H1 (cell line): ENCODE data around the gene HOMER2. TPM values are rescaled to one million over a fixed set of nuclear protein-coding genes. Genes with fewer than 3 reads are reported as not detected.

Experiments used
- CTCF ChIA-PET: fragments of 300-600 bp; sonication (Branson Sonifier 250); formaldehyde crosslinking; loops from one replicate; lab custom pipeline; 2021; ENCODE audit not compliant: partially characterized antibody; lab: Charles Lee
- POLR2A ChIA-PET: fragments of 300-600 bp; sonication (Branson Sonifier 250); formaldehyde crosslinking; loops from one replicate; lab custom pipeline; 2021; ENCODE audit warnings: inconsistent platforms; ENCODE audit not compliant: partially characterized antibody; lab: Charles Lee
- DNase-seq, 2 experiments: peaks; one replicate each; pipeline versions ENCODE4 v3.0.0 to v3.0.0-alpha.2; 2010 to 2022; ENCODE audit warnings: low spot score in 2 of 2, low read depth in 1 of 2, mixed read lengths in 1 of 2
- FAIRE-seq: peaks from 2 replicates; lab custom pipeline; 2011; peaks lifted over from hg19 to GRCh38; lab: Jason Lieb, UNC
- H2AFZ ChIP-seq: 2 replicates; pipeline ENCODE4 v1.8.1; 2012; ENCODE audit warnings: low read length, inconsistent platforms
- H2AK5ac ChIP-seq: 2 replicates; pipeline ENCODE4 v1.6.1; 2013; ENCODE audit warnings: low read depth, low read length
- H2BK120ac ChIP-seq: replicated peaks from 2 replicates; pipeline ENCODE3; 2013; ENCODE audit warnings: low read depth, low read length, inconsistent platforms
- H2BK12ac ChIP-seq: 2 replicates; pipeline ENCODE4 v1.6.1; 2013; ENCODE audit warnings: low read depth, low read length
- H2BK15ac ChIP-seq: 2 replicates; pipeline ENCODE4 v1.6.1; 2013; ENCODE audit warnings: low read length
- H2BK20ac ChIP-seq: 2 replicates; pipeline ENCODE4 v1.6.1; 2013; ENCODE audit warnings: low read length
- H2BK5ac ChIP-seq: 2 replicates; pipeline ENCODE4 v1.6.1; 2013; ENCODE audit warnings: low read depth, low read length
- H3K14ac ChIP-seq: 2 replicates; pipeline ENCODE4 v1.6.1; 2013; ENCODE audit warnings: inconsistent platforms; ENCODE audit not compliant: insufficient read length
- H3K18ac ChIP-seq: 2 replicates; pipeline ENCODE4 v1.6.1; 2013; ENCODE audit warnings: low read length; ENCODE audit errors: extremely low read depth
- H3K23ac ChIP-seq: 2 replicates; pipeline ENCODE4 v1.6.1; 2013; ENCODE audit warnings: inconsistent platforms; ENCODE audit not compliant: insufficient read length
- H3K23me2 ChIP-seq: 2 replicates; pipeline ENCODE4 v1.6.1; 2013; ENCODE audit warnings: low read depth, low read length
- H3K27ac ChIP-seq: 2 replicates; pipeline ENCODE4 v1.6.1; 2011; ENCODE audit warnings: low read depth, low read length, inconsistent platforms
- H3K27me3 ChIP-seq, 4 experiments: replicated peaks in 1 of 4; 1 replicate in 1 of 4; 2 replicates in 3 of 4; pipeline versions ENCODE4 v1.6.1 to v1.8.1; 2011 to 2013; ENCODE audit warnings: low read length in 3 of 4, mild to moderate bottlenecking in 3 of 4, inconsistent platforms in 2 of 4, mixed read lengths in 2 of 4, moderate library complexity in 1 of 4; ENCODE audit not compliant: control insufficient read depth in 3 of 4, insufficient read depth in 3 of 4; ENCODE audit errors: extremely low read depth in 1 of 4
- H3K36me3 ChIP-seq, 4 experiments: 2 replicates each; pipeline versions ENCODE4 v1.6.1 to v1.8.1; 2011 to 2013; ENCODE audit warnings: mild to moderate bottlenecking in 4 of 4, low read length in 3 of 4, moderate library complexity in 2 of 4, control low read depth in 1 of 4, inconsistent platforms in 1 of 4; ENCODE audit not compliant: insufficient read depth in 4 of 4, control insufficient read depth in 2 of 4
- H3K4ac ChIP-seq: replicated peaks from 2 replicates; pipeline ENCODE3; 2013; ENCODE audit warnings: low read length, low read depth, mixed read lengths, inconsistent platforms; ENCODE audit not compliant: insufficient read length
- H3K4me1 ChIP-seq, 4 experiments: replicated peaks in 1 of 4; 1 replicate in 1 of 4; 2 replicates in 3 of 4; pipeline versions ENCODE4 v1.6.1 to v1.8.1; 2011 to 2013; ENCODE audit warnings: low read length in 3 of 4, inconsistent platforms in 2 of 4, mixed read lengths in 1 of 4; ENCODE audit not compliant: insufficient read depth in 4 of 4, control insufficient read depth in 3 of 4
- H3K4me2 ChIP-seq, 2 experiments: 2 replicates each; pipeline versions ENCODE4 v1.6.1 to v1.8.1; 2011 to 2013; ENCODE audit warnings: low read depth in 2 of 2, low read length in 2 of 2, control low read depth in 1 of 2, inconsistent platforms in 1 of 2, mild to moderate bottlenecking in 1 of 2; ENCODE audit not compliant: insufficient read depth in 1 of 2
- H3K4me3 ChIP-seq, 4 experiments: fragments of 200-600, 300-600 bp in 1 of 4; sonication (generic), shearing (Covaris generic), sonication (Bioruptor Twin) in 1 of 4; 2 replicates each; pipeline versions ENCODE4 v1.5.1 to v1.8.1; 2011 to 2016; ENCODE audit warnings: low read length in 4 of 4, low read depth in 3 of 4, control low read depth in 2 of 4, inconsistent platforms in 2 of 4, mild to moderate bottlenecking in 2 of 4, mixed read lengths in 1 of 4, moderate library complexity in 1 of 4; ENCODE audit not compliant: insufficient read depth in 2 of 4; ENCODE audit errors: extremely low read depth in 1 of 4
- H3K56ac ChIP-seq: replicated peaks from 2 replicates; pipeline ENCODE3; 2013; ENCODE audit warnings: low read depth, mild to moderate bottlenecking, mixed read lengths, low read length, inconsistent platforms; ENCODE audit not compliant: insufficient read length
- H3K79me1 ChIP-seq: 2 replicates; pipeline ENCODE4 v1.6.1; 2013; ENCODE audit warnings: low read depth, low read length, control low read depth
- H3K79me2 ChIP-seq, 2 experiments: 2 replicates each; pipeline versions ENCODE4 v1.6.1 to v1.8.1; 2012 to 2013; ENCODE audit warnings: low read length in 2 of 2, mild to moderate bottlenecking in 2 of 2, inconsistent platforms in 1 of 2; ENCODE audit not compliant: insufficient read depth in 2 of 2, control insufficient read depth in 1 of 2
- H3K9ac ChIP-seq, 4 experiments: replicated peaks in 1 of 4; 1 replicate in 1 of 4; 2 replicates in 3 of 4; pipeline versions ENCODE4 v1.6.1 to v1.8.1; 2011 to 2013; ENCODE audit warnings: low read depth in 3 of 4, low read length in 3 of 4, control low read depth in 2 of 4, mild to moderate bottlenecking in 2 of 4, moderate library complexity in 2 of 4, inconsistent platforms in 1 of 4; ENCODE audit errors: extremely low read depth in 1 of 4
- H3K9me3 ChIP-seq, 2 experiments: 2 replicates each; pipeline versions ENCODE4 v1.6.1 to v1.8.1; 2012 to 2013; ENCODE audit warnings: mild to moderate bottlenecking in 2 of 2, moderate library complexity in 2 of 2, control low read depth in 1 of 2, inconsistent platforms in 1 of 2, low read depth in 1 of 2, low read length in 1 of 2, mixed read lengths in 1 of 2; ENCODE audit not compliant: insufficient read depth in 2 of 2
- H4K20me1 ChIP-seq, 2 experiments: replicated peaks in 1 of 2; 2 replicates each; pipeline versions ENCODE3 to v1.8.1; 2011 to 2013; ENCODE audit warnings: inconsistent platforms in 2 of 2, low read length in 2 of 2, mild to moderate bottlenecking in 1 of 2; ENCODE audit not compliant: insufficient read depth in 2 of 2, control insufficient read depth in 1 of 2
- H4K5ac ChIP-seq: 2 replicates; pipeline ENCODE4 v1.6.1; 2013; ENCODE audit warnings: low read length, low read depth, mixed read lengths, inconsistent platforms; ENCODE audit not compliant: insufficient read length
- H4K8ac ChIP-seq: 2 replicates; pipeline ENCODE4 v1.8.0; 2013; ENCODE audit warnings: mild to moderate bottlenecking, moderate library complexity, low read length, inconsistent platforms; ENCODE audit not compliant: insufficient read depth; ENCODE audit errors: extremely low read depth
- H4K91ac ChIP-seq: replicated peaks from 2 replicates; pipeline ENCODE3; 2013; ENCODE audit warnings: low read length, mixed read lengths, inconsistent platforms; ENCODE audit not compliant: insufficient read length
- BCL11A ChIP-seq, 2 experiments: IDR thresholded peaks; one replicate each; pipeline ENCODE4 v1.6.1; 2011; ENCODE audit warnings: low read depth in 2 of 2, low read length in 2 of 2, mild to moderate bottlenecking in 2 of 2
- BRCA1 ChIP-seq: IDR thresholded peaks from 2 replicates; pipeline ENCODE4 v1.6.1; 2012; ENCODE audit warnings: low read depth, low read length, improper control_type of control experiment
- CHD1 ChIP-seq: IDR thresholded peaks from 2 replicates; pipeline ENCODE4 v1.6.1; 2012; ENCODE audit warnings: low read depth, low read length, improper control_type of control experiment
- CHD2 ChIP-seq: IDR thresholded peaks from 2 replicates; pipeline ENCODE4 v1.6.1; 2012; ENCODE audit warnings: low read length, improper control_type of control experiment
- E2F6 ChIP-seq: IDR thresholded peaks from 2 replicates; pipeline ENCODE4 v1.6.1; 2012; ENCODE audit warnings: inconsistent platforms
- EGR1 ChIP-seq: IDR thresholded peaks from 2 replicates; pipeline ENCODE4 v1.6.1; 2011; ENCODE audit warnings: low read depth, low read length, borderline replicate concordance
- GTF2F1 ChIP-seq: IDR thresholded peaks from 2 replicates; pipeline ENCODE4 v1.6.1; 2012; ENCODE audit warnings: low read depth, low read length, improper control_type of control experiment, borderline replicate concordance
- KDM4A ChIP-seq: IDR thresholded peaks from one replicate; pipeline ENCODE4 v1.7.1; 2012; ENCODE audit warnings: low read depth, mild to moderate bottlenecking, moderate library complexity, low read length, inconsistent platforms; ENCODE audit not compliant: severe bottlenecking
- NRF1 ChIP-seq: IDR thresholded peaks from 2 replicates; pipeline ENCODE4 v1.6.1; 2011; ENCODE audit warnings: mild to moderate bottlenecking, low read depth, low read length, improper control_type of control experiment
- POLR2A ChIP-seq, 2 experiments: IDR thresholded peaks; 1 replicate in 1 of 2; 2 replicates in 1 of 2; pipeline ENCODE4 v1.6.1; 2011; ENCODE audit warnings: low read depth in 2 of 2, low read length in 2 of 2, mild to moderate bottlenecking in 2 of 2; ENCODE audit errors: control extremely low read depth in 1 of 2
- SIRT6 ChIP-seq: IDR thresholded peaks from one replicate; pipeline ENCODE4 v1.7.1; 2012; ENCODE audit warnings: low read length, inconsistent platforms
- WGBS, 2 experiments: shearing (Covaris generic) in 1 of 2; methylation state at CpG; one replicate each; pipeline versions ENCODE4 v1.1.6 to v1.1.7; 2013 to 2015; ENCODE audit warnings: low lambda C conversion rate in 2 of 2, mixed read lengths in 2 of 2, inconsistent platforms in 1 of 2, low coverage in 1 of 2, missing lambda C conversion rate in 1 of 2; ENCODE audit not compliant: insufficient replicate concordance in 2 of 2, insufficient coverage in 1 of 2, insufficient read length in 1 of 2; ENCODE audit errors: extremely low coverage in 1 of 2, missing lambda C conversion rate in 1 of 2; 5-methylcytosine and 5-hydroxymethylcytosine counted together
- polyA plus RNA-seq, 7 experiments: library from polyadenylated mRNA; depleted of rRNA in 3 of 7; stranded (reverse) in 5 of 7; unstranded in 2 of 7; fragments of >200 nt in 5 of 7; fragments of 200-250 nt in 2 of 7; gene quantifications; 1 replicate in 5 of 7; 2 replicates in 1 of 7; 4 replicates in 1 of 7; pipeline versions ENCODE4 v1.2.1 to v1.2.3, GENCODE V29; 2011 to 2013; ENCODE audit warnings: missing spikeins in 2 of 7, mixed read lengths in 2 of 7
- total RNA-seq: library from RNA; stranded (reverse); fragmentation: NEBNext Ultra II Directional; extraction: Animal tissue kit (Norgen Biotek cat#: 25700); gene quantifications from 2 replicates; pipeline ENCODE4 v1.2.1, GENCODE V29; 2021
- TF ChIP-seq, protein P1 (sequence below): IDR thresholded peaks from 2 replicates; pipeline ENCODE4 v1.6.1; 2012; ENCODE audit warnings: inconsistent platforms

Gene HOMER2
- total and polyA plus RNA-seq, 2 of the 8 experiments (the other 6 are each of a cell fraction or from before 2014, with no cell fraction given): 12.5 to 27.6 TPM

DNA sequence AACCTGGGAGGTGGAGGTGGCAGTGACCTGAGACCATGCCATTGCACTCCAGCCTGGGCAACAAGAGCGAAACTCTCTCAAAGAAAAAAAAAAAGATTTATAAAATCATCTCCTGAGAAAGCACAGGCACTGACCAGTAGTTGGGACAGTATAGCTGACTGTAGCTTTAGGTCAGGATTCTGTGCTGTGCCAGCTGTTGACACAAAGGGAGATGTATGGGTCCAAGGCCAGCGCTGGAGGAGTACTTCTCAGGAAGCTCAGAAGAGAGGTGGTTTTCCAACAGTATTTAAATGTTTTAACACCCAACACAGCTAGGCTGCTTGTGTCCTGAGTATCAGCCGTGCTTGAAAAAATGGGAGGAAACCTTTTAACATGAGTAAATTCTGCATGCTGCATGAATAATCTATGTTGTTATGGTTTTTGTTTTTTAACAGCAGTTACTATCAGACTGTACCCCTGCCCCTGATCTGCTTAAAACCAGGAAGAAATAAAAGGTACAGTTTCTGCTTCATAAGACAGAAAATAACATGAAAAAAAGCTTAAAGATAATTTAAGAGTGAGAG lies 40.0 kb upstream of the HOMER2 start:
- no peak overlapping the region for H3K4me2 ChIP-seq
- H2BK120ac ChIP-seq: no peak overlapping the region
- POLR2A ChIA-PET: interaction anchor here (0.6 to 0.8 kb wide), 2 partner anchors 19 to 58 kb away, joined by 3 read pairs; no protein-coding TSS in a partner anchor

More for the DNA sequence above, 40.0 kb upstream of the HOMER2 start:
- no peak overlapping the region for H3K9ac ChIP-seq
- H3K4me3 ChIP-seq: no peak overlapping the region
- H4K5ac ChIP-seq: no peak overlapping the region
- H3K56ac ChIP-seq: no peak overlapping the region
- no peak overlapping the region for H2BK15ac ChIP-seq
- no peak overlapping the region for H2BK20ac ChIP-seq
- H3K79me2 ChIP-seq: peaks cover 0 to 2% of the 10 kb centered on the region in 2 experiments; a peak in 1 of 4 replicates
- DNase-seq (no peak), FAIRE-seq (no peak)
- WGBS, 2 experiments: 95% methylated on average over 3 of the region's 3 CpGs; no CpG with 5 or more reads in 1 of the 2 experiments
- no peaks in the 10 kb centered on the region for H3K79me1 ChIP-seq
- no peak overlapping the region for H3K18ac ChIP-seq
- no peak overlapping the region for H2BK5ac ChIP-seq
- H3K4ac ChIP-seq: no peak overlapping the region
- H3K14ac ChIP-seq: no peak overlapping the region
- H3K36me3 ChIP-seq: peaks cover 0 to 18% (median 0%) of the 10 kb centered on the region in 4 experiments; a peak in 4 of 8 replicates
- TF ChIP-seq POLR2A (IDR thresholded peaks at IDR 0.05; ENCODE audit: control extremely low read depth in 1 of 2, low read depth in 2 of 2, low read length in 2 of 2) (no peak), BRCA1 (no peak), SIRT6 (no peak), EGR1 (no peak), CHD1 (no peak), GTF2F1 (no peak), BCL11A (IDR thresholded peaks at IDR 0.05; ENCODE audit: low read depth in 2 of 2, low read length in 2 of 2) (no peak), CHD2 (no peak), NRF1 (no peak), KDM4A (no peak), E2F6 (no peak)
- TF ChIP-seq, protein P1, sequence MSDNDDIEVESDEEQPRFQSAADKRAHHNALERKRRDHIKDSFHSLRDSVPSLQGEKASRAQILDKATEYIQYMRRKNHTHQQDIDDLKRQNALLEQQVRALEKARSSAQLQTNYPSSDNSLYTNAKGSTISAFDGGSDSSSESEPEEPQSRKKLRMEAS: no peak
- no peak overlapping the region for H2BK12ac ChIP-seq
- no peaks in the 10 kb centered on the region for H3K4me1 ChIP-seq
- no peak overlapping the region for H2AK5ac ChIP-seq
- H4K8ac ChIP-seq: no peak overlapping the region
- no peak overlapping the region for H4K91ac ChIP-seq
- no peak overlapping the region for H3K23ac ChIP-seq
- no peaks in the 10 kb centered on the region for H4K20me1 ChIP-seq
- H3K9me3 ChIP-seq: no peaks in the 10 kb centered on the region
- no peaks in the 10 kb centered on the region for H3K27me3 ChIP-seq
- CTCF ChIA-PET: interaction anchor here (0.5 to 2.1 kb wide), 6 partner anchors 14 to 371 kb away, joined by 3 to 9 read pairs (median 4); partner anchors contain the start of gene C15orf40
- H3K27ac ChIP-seq: no peak overlapping the region
- H3K23me2 ChIP-seq: no peaks in the 10 kb centered on the region
- no peak overlapping the region for H2AFZ ChIP-seq
